ENCODE measurements around the gene MAST4.

DNA sequence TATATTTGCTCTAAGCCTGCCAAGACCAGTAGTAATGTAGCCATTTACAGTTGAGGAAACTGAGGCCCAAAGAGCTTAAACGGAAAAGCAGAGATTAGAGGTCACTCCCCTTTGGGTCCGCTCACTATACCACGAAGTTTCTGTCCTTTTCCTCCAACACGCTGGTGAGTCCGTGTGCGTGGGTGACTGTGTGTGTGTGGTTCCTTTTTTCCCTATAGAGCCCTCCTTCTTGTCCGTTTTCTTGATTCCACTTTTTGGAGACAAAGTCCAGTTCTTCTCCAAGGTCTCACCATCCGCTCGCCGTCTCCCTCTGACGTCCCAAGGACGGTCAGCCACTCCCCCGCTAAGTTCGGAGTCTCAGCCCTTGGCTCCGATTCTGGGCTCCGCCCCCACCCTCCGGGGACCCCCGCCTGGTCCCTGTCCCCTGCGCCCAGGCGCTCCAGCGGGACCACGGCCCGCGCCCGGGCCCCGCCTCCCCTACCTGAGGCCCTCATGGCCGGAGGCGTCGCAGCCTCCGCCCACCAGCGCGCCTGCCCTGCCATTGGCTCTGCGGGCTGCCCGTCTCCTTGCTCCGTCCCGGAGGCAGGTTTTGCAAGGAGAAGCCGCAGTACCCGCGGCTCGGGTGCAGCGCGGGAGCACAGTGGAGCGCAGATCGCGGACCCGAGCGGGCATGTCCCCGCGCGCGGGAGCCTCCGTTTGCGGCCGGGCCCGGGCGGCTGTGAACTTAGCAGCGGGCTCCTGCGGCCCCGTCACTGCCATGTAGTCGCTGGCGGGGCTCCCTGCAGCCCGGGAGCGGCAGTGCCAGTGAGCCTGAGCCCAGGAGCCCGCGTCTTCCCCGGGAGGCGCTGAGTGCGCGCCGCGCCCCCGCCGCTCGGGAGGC, at the start of gene MAST4:
- no peak for TF ChIP-seq EZH2phosphoT487 (IDR thresholded peaks at IDR 0.05; ENCODE audit: insufficient read depth, low read depth)
- TF ChIP-seq EZH2 (IDR thresholded peaks at IDR 0.05; ENCODE audit: insufficient read depth, poor library complexity, severe bottlenecking): no peak
